Placental epithelial cell (primary cell): ENCODE data around the gene RPL26. TPM values are rescaled to one million over a fixed set of nuclear protein-coding genes. Genes with fewer than 3 reads are reported as not detected.

Source experiments
- small RNA-seq: library from RNA; depleted of rRNA; stranded (forward); fragments of <200 nt; gene quantifications from one replicate; pipeline ENCODE3, GENCODE V24; 2012
- total RNA-seq: library from RNA; depleted of rRNA; stranded (reverse); fragments of >200 nt; gene quantifications from 2 replicates; pipeline ENCODE4 v1.2.3, GENCODE V29; 2012

The RPL26 gene
- 2,133 and 2,482 TPM in 2 replicates for total RNA-seq

GRCh38 chr17:8383143-8383822 is at the start of gene RPL26:
Gene RPL26 (minus strand): TSS chr17:8383193. CDS start chr17:8382310, 883 bp downstream.

GRCh38 chr17:8397636-8398035 is 14.6 kb upstream of the RPL26 start, which contains the start of gene RNF222:
Gene RNF222 (minus strand): TSS chr17:8397827. CDS start chr17:8393461, 4,366 bp downstream.

GRCh38 chr17:8376271-8377067 is 6.5 kb downstream of the RPL26 start, which contains the start of gene KRABD2:
Gene KRABD2 (minus strand): TSS chr17:8376704.

GRCh38 chr17:8339540-8339939 is 43.5 kb downstream of the RPL26 start, which contains the start of gene ODF4:
Gene ODF4 (plus strand): TSS chr17:8339840. CDS start chr17:8340052, 212 bp downstream.

Small RNAs within 50 kb of the gene (small RNA-seq; reads per million reads assigned to genes)
- gene RF00265: not detected

Other genes with a start within 250 kb of the RPL26 start
- 55.7 and 81.3 TPM in 2 replicates for gene PER1, start 230.8 kb downstream of the RPL26 start, total RNA-seq
- gene VAMP2, start 220.2 kb downstream of the RPL26 start, total RNA-seq: 2.8 and 5.5 TPM in 2 replicates
- gene TMEM107, start 206.8 kb downstream of the RPL26 start, total RNA-seq: 31.6 and 67.1 TPM in 2 replicates
- 10.6 and 11.3 TPM in 2 replicates for gene BORCS6, start 193.0 kb downstream of the RPL26 start, total RNA-seq
- gene AURKB, start 172.6 kb downstream of the RPL26 start, total RNA-seq: 7.7 and 15.7 TPM in 2 replicates
- gene CTC1, start 135.1 kb downstream of the RPL26 start, total RNA-seq: 7.1 and 8.6 TPM in 2 replicates
- gene PFAS, start 133.9 kb downstream of the RPL26 start, total RNA-seq: 10.2 and 18.8 TPM in 2 replicates
- 8.6 and 14.9 TPM in 2 replicates for gene RANGRF, start 94.5 kb downstream of the RPL26 start, total RNA-seq
- 0.65 and 0.79 TPM in 2 replicates for gene SLC25A35, start 87.8 kb downstream of the RPL26 start, total RNA-seq
- under 0.01 TPM in 1 of 2 replicates, not detected in the other for gene ARHGEF15, start 73.0 kb downstream of the RPL26 start, total RNA-seq
- gene ODF4, start 43.4 kb downstream of the RPL26 start, total RNA-seq: not detected in 2 replicates
- under 0.01 and 1.1 TPM in 2 replicates for gene RNF222, start 14.6 kb upstream of the RPL26 start, total RNA-seq
- gene NDEL1, start 52.7 kb upstream of the RPL26 start, total RNA-seq: 106 and 113 TPM in 2 replicates
- gene MYH10, start 247.5 kb upstream of the RPL26 start, total RNA-seq: 98.5 and 109 TPM in 2 replicates